MM.1S (cell line): ENCODE results near the gene L3MBTL3.

Experiments used
- CTCF ChIP-seq: fragments of 300-600 bp; sonication (generic); IDR thresholded peaks from 2 replicates; pipeline ENCODE4 v1.5.1; 2016; ENCODE audit warnings: antibody characterized with exemption, low read length, mixed read lengths
- EZH2 ChIP-seq: fragments of 300-600 bp; sonication (generic); optimal IDR thresholded peaks from 2 replicates; pipeline ENCODE3; 2017; ENCODE audit warnings: low read depth, mild to moderate bottlenecking, antibody characterized with exemption, low read length, mixed read lengths
- EZH2phosphoT487 ChIP-seq: fragments of 300-600 bp; sonication (generic); IDR thresholded peaks from 2 replicates; pipeline ENCODE4 v1.6.1; 2018; ENCODE audit warnings: antibody characterized with exemption, low read length

DNA sequence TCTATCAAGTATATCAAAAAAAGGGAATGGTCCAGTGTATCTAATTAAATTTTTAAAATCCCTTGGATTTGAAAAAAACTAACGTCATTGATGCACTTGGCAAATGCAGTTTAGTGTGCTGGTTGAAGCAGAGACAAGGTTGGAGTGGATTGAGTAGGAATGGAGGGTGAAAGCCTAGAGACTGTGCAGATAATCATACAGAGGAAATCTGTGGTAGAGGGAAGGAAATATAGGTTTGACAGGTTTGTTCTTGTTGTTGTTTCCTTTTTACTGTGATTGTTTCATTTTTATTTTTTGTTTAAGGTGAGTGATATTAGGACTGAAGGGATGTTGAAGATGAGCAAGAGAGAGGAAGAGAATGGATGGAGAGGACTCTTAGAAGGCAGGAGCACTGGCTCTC is 29.0 kb upstream of the L3MBTL3 start:
- no peak for TF ChIP-seq CTCF
- TF ChIP-seq EZH2phosphoT487, result no peak
- no peak for TF ChIP-seq EZH2
